Mesodermal cell (in vitro differentiated cells): Measurements from ENCODE around the gene SELENOM.
"Not testable (repeated sequence)": the region's sequence is repeated elsewhere in the genome, so short reads cannot be mapped to it uniquely, and the experiment has no call there.

Source experiments
- H3K27ac ChIP-seq: 2 replicates; pipeline ENCODE4 v1.7.0; 2013; ENCODE audit warnings: mild to moderate bottlenecking, low read depth, low read length, moderate library complexity; ENCODE audit not compliant: severe bottlenecking
- H3K36me3 ChIP-seq: 2 replicates; pipeline ENCODE4 v1.7.1; 2013; ENCODE audit warnings: mild to moderate bottlenecking, low read length, moderate library complexity; ENCODE audit not compliant: control insufficient read depth, insufficient read depth
- H3K4me1 ChIP-seq: one replicate; pipeline ENCODE4 v1.7.1; 2013; ENCODE audit warnings: mild to moderate bottlenecking, low read length; ENCODE audit not compliant: insufficient read depth, control insufficient read depth, poor library complexity, severe bottlenecking
- H3K4me3 ChIP-seq: 2 replicates; pipeline ENCODE4 v1.7.0; 2013; ENCODE audit warnings: low read length, control low read depth, mild to moderate bottlenecking; ENCODE audit not compliant: insufficient read depth, poor library complexity, severe bottlenecking; ENCODE audit errors: extremely low read depth
- H3K9me3 ChIP-seq: 2 replicates; pipeline ENCODE4 v1.7.1; 2013; ENCODE audit warnings: mild to moderate bottlenecking, low read length, moderate library complexity; ENCODE audit not compliant: control insufficient read depth
- WGBS, 2 experiments: methylation state at CpG; one replicate each; pipeline ENCODE4 v1.1.5; 2013; ENCODE audit warnings: missing lambda C conversion rate in 2 of 2; ENCODE audit not compliant: insufficient coverage in 2 of 2; 5-methylcytosine and 5-hydroxymethylcytosine counted together

The SELENOM gene

DNA sequence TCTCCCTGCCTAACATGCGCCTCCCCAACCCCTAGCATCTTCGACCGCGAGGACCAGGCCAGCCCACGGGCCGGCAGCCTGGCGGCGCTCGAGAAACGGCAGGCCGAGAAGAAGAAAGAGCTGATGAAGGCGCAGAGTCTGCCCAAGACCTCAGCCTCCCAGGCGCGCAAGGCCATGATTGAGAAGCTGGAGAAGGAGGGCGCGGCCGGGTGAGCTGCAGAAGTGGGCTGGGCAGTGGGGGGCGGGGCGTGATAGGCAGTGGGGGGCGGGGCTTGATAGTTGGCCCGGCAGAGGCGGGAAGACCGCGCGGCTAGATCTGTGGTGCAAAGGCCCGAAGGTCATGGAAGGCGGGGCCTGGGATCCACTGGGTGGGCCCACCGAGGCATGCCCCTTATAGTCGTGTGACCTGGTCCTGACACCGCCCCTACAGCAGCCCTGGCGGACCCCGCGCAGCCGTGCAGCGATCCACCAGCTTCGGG is 8.7 kb downstream of the SELENOM start:
- no peak overlapping the region for H3K4me3 ChIP-seq
- H3K36me3 ChIP-seq = peaks cover 73% of the 10 kb centered on the region
- H3K27ac ChIP-seq = no peak overlapping the region
- WGBS, 2 experiments = 85 to 89% methylated on average over 23 to 27 of the region's 36 CpGs
- no peaks in the 10 kb centered on the region for H3K9me3 ChIP-seq
- H3K4me1 ChIP-seq = peaks cover 12% of the 10 kb centered on the region

DNA sequence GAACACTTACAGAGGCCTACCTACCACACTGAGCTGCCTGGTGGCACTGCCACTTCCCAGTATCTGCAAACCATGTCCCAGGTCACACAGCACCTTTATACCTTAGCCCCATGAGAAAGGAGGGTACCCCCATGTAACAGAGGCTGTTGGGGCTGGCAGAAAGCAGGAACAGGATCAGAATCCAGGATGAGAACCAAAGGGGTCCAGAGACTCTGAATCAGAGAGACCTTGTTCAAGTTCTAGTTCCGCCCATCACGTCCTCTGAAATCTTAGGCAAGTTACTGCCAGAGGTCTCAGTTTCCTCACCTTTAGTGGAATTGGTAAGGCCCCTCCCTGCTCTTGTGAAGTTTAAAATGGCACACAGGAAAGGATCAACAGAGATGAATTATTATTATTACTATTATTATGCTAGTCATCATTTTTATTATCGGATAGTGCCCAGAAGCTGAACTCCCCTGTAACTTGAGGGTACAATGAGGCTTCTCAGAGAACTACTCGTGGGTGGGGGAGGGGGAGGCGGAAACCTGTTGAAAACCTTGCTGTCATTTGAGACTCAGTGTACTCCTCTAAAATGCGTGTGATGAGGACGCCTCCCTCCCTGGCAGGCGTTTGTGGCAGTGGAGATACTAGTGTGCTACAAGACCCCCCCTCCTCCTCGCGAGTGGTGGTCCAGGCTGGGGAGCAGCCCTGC is 9.3 kb downstream of the SELENOM start:
- Histone ChIP-seq H3K4me3 (no peak overlapping the region), H3K9me3 (no peaks in the 10 kb centered on the region), H3K36me3 (peaks cover 77% of the 10 kb centered on the region), H3K4me1 (peaks cover 10% of the 10 kb centered on the region), H3K27ac (no peak overlapping the region)
- WGBS, 2 experiments = 90 to 97% methylated on average over 7 to 9 of the region's 10 CpGs

DNA sequence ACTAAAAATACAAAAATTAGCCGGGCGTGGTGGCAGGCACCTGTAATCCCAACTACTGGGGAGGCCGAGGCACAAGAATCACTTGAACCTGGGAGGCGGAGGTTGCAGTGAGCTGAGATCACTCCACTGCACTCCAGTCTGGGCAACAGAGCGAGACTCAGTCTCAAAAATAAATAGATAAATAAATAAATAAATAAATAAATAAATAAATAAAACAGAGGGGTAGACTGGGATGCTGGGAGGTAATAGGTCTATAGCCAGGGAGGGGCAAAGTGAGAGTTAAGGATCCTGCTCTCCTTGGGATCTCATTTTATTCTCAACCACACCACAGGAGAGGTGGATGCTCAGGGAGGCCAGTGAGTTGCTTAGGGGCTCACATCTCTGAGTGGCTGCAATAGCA is 9.8 kb downstream of the SELENOM start:
- H3K4me3 ChIP-seq, H3K9me3 ChIP-seq, H3K27ac ChIP-seq, H3K4me1 ChIP-seq: not testable (repeated sequence)
- peaks cover 80% of the 10 kb centered on the region for H3K36me3 ChIP-seq
- 90 to 100% methylated on average over 2 to 3 of the region's 5 CpGs for WGBS, 2 experiments

DNA sequence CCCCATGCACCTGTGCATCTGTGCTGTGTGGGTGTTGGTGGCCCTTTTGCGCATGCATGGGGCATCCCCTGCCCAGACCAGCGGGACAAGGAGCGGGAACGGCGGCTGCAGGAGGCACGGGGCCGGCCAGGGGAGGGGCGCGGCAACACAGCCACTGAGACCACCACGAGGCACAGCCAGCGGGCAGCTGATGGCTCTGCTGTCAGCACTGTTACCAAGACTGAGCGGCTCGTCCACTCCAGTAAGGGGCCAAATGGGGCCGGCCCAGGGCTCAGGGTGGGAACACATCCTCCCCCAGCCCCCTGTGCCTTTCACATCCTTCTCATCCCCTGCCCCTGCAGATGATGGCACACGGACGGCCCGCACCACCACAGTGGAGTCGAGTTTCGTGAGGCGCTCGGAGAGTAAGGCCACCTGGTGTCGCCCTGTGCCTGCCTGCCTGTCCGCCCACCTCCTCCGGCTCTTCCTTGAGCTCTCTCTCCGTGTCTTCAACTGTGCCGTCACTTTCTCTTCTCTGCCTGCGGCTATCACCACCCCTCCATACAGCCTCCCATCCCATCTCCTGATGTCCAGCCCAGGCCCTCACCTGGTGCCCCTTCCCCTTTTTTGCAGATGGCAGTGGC is 10.6 kb downstream of the SELENOM start:
- H3K27ac ChIP-seq = no peak overlapping the region
- H3K36me3 ChIP-seq = peaks cover 88% of the 10 kb centered on the region
- H3K4me1 ChIP-seq = no peaks in the 10 kb centered on the region
- H3K4me3 ChIP-seq = no peak overlapping the region
- 91% methylated on average over 21 to 27 of the region's 27 CpGs for WGBS, 2 experiments
- no peaks in the 10 kb centered on the region for H3K9me3 ChIP-seq

DNA sequence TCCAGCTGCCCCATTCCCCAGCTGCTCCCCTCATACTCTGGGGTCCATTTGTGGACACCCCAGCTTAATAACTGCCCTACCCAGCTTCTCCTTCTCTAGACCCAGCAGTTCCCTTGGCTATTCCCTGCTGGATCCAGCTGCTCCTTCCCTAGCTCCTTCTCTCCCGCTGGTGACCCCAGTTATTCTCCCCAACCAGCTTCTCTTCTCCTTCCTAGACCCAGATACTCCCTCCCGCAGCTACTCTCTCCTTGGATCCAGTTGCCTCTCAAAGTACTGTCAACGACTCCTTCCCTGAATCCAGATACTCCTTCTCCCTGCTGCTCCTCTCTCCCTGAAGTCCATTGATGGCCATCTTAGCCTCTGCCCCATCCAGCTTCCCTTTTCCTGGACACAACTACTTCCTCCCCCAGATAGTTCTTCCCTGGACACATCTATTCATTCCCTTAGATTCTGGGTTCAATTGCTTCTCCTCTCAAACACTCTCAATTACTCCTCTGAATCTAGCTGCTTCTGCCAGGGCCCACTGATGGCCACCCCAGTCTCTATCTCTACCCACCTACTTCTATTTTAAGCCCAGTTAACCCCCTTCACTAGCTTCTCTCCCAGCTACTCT is 11.6 kb downstream of the SELENOM start:
- WGBS, 2 experiments = 95 to 100% methylated on average over 1 to 3 of the region's 3 CpGs
- Histone ChIP-seq H3K9me3 (no peaks in the 10 kb centered on the region), H3K4me3 (no peak overlapping the region), H3K27ac (no peak overlapping the region), H3K36me3 (peaks cover 93% of the 10 kb centered on the region), H3K4me1 (no peaks in the 10 kb centered on the region)

DNA sequence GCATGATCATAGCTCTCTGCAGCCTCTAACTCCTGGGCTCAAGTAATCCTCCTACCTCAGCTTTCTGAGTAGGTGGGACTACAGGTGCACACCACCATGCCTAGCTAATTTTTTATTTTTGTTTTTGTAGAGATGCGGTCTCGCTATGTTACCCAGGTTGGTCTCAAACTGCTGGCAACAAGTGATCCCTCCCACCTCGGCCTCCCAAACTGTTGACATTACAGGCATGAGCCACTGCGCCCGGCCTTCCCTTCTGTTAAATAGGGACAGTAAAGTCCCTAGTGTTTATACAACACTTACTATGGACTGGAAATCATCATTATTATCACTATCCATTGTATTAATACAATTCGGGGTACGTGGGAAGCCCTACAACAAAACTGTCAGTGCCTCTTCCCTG is 12.6 kb downstream of the SELENOM start:
- peaks cover 95% of the 10 kb centered on the region for H3K36me3 ChIP-seq
- H3K9me3 ChIP-seq = no peaks in the 10 kb centered on the region
- H3K27ac ChIP-seq = no peak overlapping the region
- 92 to 100% methylated on average over 2 to 3 of the region's 7 CpGs for WGBS, 2 experiments
- H3K4me1 ChIP-seq = no peaks in the 10 kb centered on the region
- H3K4me3 ChIP-seq = no peak overlapping the region

DNA sequence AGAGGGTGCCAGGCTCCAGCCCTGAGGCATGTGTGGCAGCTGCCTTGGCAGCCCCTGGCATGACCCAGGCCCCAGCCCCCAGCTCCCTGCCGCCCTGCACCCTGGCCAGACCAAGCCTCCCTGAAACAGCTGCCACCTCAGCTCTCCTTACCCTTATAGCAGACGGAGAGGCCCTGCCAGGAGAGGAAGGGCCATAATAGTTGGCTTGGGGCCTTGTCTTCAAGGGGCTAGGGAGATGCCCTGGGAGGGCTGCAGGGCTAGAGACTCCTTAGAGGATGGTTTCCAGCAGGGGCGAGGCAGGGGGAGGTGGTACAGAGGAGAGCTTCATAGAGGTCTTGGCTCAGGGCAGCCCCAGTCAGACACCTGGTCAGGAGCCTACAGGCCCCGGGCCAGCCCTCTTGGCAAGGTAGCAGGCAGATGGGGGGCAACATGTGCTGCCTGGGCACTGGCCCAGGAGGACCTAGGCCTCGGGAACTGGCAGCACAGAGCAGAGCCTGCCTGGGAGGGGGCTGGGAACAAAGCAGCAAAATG is 13.3 kb downstream of the SELENOM start:
- Histone ChIP-seq H3K27ac (no peak overlapping the region), H3K36me3 (peaks cover 94% of the 10 kb centered on the region), H3K4me3 (no peak overlapping the region), H3K4me1 (no peaks in the 10 kb centered on the region), H3K9me3 (no peaks in the 10 kb centered on the region)
- WGBS, 2 experiments = 90 to 100% methylated on average over 4 to 5 of the region's 5 CpGs

DNA sequence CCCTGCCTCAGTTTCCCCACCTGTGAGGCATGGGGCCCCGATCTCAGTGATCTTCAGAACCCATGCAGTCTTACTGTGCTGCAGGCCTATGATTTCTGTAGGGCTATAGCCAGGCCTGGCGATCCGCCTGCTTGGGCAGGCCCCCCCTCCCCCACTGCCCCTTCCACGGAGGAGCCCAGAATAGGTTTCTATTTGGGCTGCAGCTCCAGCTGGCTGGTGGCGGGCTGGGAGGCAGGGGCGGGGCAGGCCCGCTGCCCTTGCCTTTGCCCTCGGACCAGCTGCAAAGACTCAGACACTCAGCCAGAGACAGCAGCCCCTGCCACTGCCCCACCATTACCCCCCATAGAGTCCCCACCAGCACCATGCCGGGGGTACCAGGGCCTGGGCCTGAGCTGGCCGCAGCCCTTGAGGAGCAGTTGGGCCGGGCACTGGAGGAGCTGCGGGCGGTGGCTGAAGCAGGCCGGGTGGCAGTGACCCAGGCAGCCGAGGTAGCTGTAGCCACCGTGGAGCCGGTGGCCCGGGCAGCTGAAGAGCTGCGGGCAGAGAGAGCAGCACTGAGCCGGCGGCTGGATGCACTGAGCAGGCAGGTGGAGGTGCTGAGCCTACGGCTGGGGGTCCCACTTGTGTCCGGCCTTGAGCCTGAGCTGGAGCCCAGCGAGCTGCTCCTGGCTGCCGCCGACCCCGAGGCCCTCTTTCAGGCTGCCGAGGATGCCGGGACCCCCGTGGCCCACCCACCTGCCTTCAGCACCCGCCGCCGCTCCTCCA is 14.1 kb downstream of the SELENOM start:
- 96% methylated on average over 14 to 26 of the region's 33 CpGs for WGBS, 2 experiments
- Histone ChIP-seq H3K4me1 (no peaks in the 10 kb centered on the region), H3K9me3 (no peaks in the 10 kb centered on the region), H3K4me3 (no peak overlapping the region), H3K27ac (no peak overlapping the region), H3K36me3 (peaks cover 92% of the 10 kb centered on the region)

DNA sequence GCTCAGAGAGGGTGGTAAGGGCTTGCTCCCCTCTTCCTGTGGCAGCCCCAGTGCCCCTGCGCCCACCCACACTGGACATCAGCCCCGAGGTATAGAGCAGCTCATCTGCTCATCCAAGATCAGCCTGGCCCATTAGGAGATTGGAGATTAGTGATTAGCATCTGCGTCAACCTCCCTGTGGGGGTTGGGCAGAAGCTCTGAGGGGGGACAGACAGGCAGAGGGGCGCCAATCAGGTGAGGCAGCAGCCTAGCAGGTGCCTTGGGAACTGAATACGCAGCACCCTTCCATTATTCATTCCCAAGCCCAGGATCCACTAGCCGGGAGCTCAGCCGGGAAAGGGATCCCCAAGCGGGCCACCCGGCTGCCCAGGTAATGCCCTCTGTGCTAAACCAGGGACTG is 15.2 kb downstream of the SELENOM start:
- H3K4me3 ChIP-seq = no peak overlapping the region
- H3K36me3 ChIP-seq = peaks cover 91% of the 10 kb centered on the region
- H3K27ac ChIP-seq = no peak overlapping the region
- no peaks in the 10 kb centered on the region for H3K4me1 ChIP-seq
- no peaks in the 10 kb centered on the region for H3K9me3 ChIP-seq
- 97% methylated on average over 6 to 7 of the region's 9 CpGs for WGBS, 2 experiments

DNA sequence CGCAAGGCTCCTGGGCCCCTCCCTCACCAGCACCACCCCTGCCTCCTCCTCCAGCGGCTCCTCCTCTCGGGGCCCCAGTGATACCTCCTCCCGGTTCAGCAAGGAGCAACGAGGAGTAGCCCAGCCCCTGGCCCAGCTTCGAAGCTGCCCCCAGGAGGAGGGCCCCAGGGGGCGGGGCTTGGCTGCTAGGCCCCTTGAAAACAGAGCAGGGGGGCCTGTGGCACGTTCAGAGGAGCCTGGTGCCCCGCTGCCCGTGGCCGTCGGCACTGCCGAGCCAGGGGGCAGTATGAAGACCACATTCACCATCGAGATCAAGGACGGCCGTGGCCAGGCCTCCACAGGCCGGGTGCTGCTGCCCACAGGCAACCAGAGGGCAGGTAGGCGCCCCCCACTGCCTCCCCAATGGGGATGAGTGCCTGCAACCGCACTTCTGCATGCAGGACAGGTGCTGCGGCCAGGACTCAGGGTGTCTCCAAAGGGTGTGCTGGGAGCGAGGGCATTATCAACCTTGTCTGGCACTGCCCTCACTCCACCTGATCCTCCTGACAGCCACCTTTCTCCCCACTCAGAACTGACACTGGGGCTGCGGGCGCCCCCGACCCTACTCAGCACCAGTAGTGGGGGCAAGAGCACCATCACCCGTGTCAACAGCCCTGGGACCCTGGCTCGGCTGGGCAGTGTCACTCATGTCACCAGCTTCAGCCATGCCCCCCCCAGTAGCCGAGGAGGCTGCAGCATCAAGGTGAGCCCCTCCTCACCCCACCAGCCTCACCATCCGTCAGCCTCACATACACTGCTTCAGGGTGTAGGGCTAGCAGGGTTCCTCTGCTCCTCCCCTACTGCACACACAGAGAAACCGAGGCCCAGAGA is 16.0 kb downstream of the SELENOM start:
- WGBS, 2 experiments = 79 to 85% methylated on average over 19 to 23 of the region's 29 CpGs
- H3K4me1 ChIP-seq = no peaks in the 10 kb centered on the region
- H3K9me3 ChIP-seq = no peaks in the 10 kb centered on the region
- H3K27ac ChIP-seq = no peak overlapping the region
- H3K36me3 ChIP-seq = peaks cover 83% of the 10 kb centered on the region
- H3K4me3 ChIP-seq = no peak overlapping the region
